Measurements from ENCODE around the gene NSUN5.
"Not testable (repeated sequence)": the region's sequence is repeated elsewhere in the genome, so short reads cannot be mapped to it uniquely, and the experiment has no call there.

Gene NSUN5

DNA sequence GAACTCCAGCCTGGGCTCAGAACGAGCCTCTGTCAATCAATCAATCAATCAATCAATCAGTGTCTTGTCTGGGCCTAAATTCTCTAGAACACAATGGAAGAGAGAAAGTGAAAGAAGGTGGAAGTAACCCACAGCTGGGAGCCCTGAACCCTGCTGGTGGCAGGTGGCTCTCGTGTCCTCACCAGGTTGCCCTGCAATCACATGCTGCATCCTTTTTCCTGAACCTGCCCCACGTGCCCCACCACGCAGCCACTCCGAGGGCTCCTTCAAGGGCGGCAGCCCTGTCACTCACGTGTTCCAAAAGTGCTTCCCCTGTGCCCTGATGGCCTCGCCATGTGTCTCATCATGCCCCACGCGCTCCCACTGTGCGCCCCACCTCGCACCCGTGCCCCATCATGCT is 18.8 kb upstream of the NSUN5 start:
- DNase-seq (ENCODE audit: insufficient read length, low spot score); FAIRE-seq: not testable (repeated sequence)

DNA sequence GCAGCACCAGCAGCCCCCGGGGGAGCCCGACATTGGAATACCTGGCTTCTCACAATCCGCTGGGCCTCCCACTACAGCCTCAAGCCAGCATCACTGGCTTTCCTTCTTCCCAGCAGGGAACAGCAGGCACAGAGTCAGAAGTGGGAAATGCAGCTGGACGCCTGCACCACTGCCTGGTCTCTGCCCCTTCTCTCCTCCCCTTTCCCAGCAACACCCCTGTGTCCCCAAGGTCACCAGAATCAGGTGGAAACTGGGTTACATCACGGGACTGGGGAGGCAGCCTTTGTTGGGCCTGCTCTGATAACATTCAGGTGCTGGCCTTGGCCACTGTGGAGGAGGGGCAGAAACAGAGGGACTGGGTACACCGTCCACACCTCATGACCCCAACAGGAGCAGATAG is 16.8 kb upstream of the NSUN5 start:
- FAIRE-seq; DNase-seq (ENCODE audit: insufficient read length, low spot score): not testable (repeated sequence)

DNA sequence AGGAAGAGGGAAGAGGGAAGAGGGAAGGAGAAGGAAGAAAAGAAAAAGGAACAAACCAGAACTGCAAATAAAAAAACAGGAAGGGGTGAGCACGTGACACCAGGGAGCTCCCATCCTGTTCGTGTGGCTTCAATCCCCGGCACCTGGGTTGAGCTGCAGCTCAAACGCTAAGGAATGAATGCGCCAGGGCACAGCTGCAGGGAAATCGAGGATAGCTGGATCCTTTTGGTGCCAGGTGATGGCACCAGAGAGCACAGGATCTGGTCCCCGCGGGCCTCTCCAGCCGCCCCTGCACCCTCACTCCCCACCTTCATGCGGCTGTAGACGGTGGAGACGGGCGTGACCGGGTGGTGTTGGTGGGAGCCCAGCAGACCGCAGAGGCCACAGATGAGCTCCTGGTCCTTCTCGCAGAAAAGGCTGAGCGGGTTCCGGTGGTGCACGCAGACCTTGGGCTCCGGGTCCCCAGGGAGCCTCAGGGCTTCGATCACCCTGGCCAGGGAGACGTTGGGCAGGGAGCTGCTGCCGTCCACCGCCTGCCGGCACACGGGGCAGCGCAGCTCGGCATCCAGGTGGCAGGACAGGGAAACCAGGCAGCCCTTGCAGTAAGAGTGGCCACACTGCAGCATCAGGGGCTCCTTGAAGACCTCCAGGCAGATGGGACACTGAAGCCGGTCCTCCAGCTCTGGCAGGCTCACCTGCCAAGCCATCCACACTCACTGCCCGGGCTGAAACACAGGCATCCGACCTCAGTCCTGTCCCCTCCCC is 15.6 kb upstream of the NSUN5 start:
- FAIRE-seq = not testable (repeated sequence)
- peak; percentile 53 for DNase-seq (ENCODE audit: insufficient read length, low spot score)

DNA sequence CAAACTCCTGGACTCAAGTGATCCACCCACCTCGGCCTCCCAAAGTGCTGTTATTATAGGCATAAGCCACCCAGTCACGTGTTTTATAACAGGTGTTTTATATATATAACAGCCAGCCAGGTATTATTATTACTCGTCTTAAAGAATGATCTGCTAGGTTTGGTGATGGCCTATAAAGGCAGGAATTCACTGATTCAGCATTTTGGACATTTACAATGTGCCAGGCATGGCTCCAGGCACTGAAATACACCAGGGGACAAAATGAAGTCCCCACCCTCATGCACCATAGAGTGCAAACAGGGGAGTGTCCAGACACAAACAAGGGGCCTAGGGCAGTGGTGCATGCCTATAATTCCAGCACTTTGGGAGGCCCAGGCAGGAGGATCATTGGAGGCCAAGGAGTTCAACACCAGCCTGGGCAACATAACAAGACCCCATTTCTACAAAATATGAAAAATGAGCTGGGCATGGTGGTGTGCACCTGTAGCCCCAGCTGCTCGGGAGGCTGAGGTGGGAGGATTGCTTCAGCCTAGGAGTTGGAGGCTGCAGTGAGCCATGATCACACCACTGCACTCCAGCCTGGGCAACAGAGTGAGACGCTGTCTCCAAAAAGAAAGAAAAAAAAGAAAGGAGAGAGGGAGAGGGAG is 14.9 kb upstream of the NSUN5 start:
- not testable (repeated sequence) for FAIRE-seq; DNase-seq (ENCODE audit: insufficient read length, low spot score)

DNA sequence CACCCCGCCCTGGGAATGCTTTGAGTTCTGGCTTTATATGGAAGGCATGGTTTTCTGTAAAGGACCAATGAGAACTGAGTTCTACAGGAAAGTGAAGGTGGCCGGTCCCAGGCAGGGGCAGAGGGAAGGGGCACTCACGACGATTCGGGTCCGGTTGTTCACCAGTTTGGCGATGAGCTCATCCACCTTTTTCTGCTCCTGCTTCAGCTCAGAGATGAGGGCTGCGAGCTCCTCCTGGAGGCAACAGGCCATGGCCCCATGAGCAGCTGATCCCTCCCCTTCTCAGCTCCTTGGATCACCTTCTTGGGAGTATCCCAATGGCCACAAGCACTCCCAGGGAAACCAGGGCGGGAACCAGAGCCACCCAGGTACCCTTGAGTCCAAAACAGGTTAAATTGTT is 11.4 kb upstream of the NSUN5 start:
- DNase-seq (ENCODE audit: insufficient read length, low spot score); FAIRE-seq: not testable (repeated sequence)

DNA sequence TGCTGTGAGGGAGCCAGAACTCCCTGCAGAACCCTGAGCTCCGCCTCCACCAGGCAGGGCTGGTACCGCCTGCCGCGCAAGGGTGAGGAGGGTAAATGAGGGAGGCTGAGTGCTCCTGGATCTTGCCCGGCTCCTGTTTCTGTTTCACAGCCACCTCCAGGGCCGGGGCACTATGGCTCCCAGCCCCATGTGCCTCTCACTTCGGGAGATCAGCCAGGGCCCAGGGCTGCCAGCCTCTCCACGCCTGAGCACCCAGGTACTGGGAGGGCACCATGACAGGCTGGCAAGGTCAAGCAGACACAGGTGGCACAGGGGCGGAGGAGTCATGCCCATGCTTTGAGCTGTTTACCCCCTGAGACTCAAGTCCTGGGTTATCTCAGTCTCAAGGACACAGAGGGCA is 10.9 kb upstream of the NSUN5 start:
- not testable (repeated sequence) for FAIRE-seq; DNase-seq (ENCODE audit: insufficient read length, low spot score)

DNA sequence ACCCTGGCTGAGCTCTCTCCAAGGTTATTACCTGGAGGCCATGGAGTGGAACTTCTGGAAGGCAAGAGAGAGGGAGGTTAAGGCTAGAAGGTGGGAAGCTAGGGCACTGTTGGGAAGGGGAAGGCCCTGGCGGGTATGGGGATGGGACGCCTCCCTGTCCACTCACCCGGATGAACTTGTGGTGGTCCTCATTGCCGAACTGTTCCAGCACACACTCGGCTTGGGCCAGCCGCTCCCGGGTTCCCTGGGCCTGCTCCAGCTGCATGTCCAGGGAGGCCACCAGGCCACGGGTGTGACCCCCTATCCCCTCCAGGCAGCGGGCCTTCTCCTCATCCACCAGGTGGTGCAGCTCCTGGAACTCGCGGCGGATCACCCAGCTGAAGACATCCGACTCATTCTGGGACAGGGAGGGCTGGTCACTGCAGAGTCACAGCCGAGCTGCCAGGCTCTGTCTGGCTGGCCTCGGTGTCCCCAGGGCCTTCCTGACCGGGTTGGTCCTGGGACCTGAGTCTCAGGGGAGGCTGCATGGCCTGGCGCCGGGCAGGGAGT is 10.1 kb upstream of the NSUN5 start:
- not testable (repeated sequence) for DNase-seq (ENCODE audit: insufficient read length, low spot score); FAIRE-seq

DNA sequence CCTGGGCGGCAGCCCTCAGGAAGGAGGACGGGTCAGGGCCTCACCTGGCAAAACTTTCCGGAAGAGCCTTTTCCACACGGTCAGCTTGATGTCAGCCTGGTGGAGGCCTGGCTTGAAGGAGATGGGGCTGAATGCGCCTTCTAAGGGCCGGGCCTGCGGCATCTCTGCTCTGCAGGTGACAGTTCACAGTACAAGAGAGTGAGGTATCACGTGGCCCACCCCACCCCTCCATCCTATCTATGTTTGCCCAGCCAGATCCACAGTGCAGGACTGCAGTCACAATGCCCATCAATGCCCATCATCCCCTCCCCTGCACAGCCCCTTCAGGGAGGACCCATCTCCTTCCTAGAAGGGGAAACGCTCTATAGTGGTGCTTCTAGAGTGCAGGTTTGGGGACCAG is 7.9 kb upstream of the NSUN5 start:
- FAIRE-seq = no peak
- no peak for DNase-seq (ENCODE audit: insufficient read length, low spot score)

DNA sequence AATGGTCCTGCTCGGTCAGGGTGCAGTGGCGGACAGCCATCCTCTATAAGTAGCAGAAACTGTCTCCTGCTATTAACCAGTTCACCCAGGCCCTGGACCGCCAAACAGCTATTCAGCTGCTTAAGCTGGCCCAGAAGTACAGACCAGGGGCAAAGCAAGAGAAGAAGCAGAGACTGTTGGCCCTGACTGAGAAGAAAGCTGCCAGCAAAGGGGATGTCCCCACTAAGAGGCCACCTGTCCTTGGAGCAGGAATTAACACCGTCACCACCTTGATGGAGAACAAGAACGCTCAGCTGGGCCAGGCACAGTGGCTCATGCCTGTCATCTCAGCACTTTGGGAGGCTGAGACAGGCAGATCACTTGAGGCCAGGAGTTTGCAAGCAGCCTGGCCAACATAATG is 5.6 kb upstream of the NSUN5 start:
- FAIRE-seq (no peak), DNase-seq (ENCODE audit: insufficient read length, low spot score) (no peak)

DNA sequence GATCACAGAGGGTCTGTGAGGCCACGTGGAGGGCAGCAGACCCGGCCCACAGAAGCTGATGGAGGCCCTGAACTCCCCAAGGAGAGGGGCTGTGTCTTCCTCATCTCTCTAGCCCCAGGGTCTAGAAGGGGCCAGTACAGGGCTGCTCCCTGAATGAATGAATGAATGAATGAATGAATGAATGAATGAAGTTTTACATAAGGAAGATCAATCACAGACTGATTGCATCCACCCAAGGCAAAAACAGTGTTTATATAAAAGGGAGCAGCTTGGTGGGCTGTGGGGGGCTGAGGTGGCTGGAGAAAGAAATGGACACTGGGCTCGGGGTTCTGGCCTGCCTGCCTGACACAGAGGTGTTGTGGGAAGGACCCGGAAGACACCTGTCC is 4.9 kb upstream of the NSUN5 start:
- DNase-seq (ENCODE audit: insufficient read length, low spot score) = no peak
- no peak for FAIRE-seq

DNA sequence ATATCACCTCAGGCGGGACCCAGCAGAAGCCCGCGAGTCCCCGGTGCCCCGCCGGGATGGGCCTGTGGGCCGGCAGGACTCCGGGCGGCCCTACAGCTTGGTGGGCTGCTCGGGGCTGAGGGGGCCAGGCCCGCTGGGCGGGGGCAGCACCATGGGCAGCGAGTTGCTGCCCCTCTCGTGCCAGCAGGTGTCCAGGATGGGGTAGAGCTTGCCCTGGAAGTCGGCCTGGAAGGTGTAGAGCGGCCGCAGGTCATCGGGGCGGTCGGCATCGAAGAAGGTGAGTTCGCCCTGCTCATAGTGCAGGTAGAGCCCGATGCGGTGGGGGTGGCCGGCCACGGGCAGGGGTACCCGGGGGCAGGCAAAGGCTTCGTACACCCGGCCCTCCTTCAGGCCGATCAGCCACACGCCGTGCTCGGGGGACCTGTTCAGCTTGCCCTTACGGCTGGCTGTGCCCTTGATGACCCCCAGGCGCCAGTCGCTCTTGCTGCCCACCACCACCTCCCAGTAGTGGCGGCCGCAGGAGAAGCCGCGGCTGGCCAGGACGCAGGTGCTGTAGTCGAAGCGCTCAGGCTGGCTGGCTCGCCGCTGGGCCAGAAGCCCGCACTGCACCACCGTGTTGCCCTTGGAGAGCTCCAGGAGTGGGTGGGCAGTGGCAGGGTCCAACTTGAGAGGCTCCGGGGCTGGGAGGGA is 4.3 kb upstream of the NSUN5 start:
- DNase-seq (ENCODE audit: insufficient read length, low spot score) = no peak
- no peak for FAIRE-seq

DNA sequence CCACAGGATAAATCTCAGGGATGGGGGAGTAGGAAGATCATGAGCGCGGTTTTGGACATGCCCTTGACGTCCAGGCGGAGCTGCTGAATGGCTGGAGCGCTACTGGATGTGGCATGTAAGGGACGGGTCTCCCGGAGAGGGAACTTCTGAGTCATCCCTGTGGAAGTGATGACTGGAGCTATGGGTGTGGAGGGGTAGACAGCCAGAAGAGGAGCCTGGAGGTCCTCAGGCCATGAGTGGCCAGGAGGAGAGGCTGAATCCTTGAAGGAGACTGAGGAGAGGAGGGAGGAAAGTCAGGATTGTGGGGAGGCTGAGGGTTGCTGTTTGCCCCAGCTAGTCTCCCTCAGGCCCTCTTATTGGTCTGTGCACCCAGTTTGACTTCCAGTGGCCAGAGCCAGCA is 2.8 kb upstream of the NSUN5 start:
- FAIRE-seq; DNase-seq (ENCODE audit: insufficient read length, low spot score): not testable (repeated sequence)

DNA sequence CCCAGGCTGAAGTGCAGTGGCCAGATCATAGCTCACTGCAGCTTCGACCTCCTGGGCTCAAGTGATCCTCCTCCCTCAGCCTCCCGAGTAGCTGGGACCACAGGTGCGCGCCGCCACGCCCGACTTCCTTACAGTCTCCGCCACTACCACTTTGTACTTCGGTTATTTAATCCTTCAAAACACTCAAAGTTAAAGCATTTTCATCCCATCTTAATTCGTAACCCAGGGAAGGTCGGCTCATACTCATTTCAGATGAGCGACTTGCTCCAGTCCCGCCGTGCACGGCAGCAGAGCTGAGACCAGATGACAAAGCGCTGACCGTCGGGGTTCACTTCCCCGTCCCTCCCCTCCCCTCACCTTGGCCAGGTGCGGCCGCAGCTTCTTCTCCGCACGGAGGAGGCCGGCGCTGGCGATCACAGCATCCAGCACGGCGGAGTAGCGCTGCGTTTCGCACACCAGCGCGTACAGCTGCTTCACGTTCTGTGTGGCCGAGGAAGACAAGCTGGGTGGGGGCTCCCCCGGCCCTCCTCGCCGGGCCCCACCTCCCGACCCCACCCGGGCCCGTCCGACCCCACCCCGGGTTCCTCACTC is 457 bp downstream of the NSUN5 start:
- FAIRE-seq (no peak), DNase-seq (ENCODE audit: insufficient read length, low spot score) (no peak)

DNA sequence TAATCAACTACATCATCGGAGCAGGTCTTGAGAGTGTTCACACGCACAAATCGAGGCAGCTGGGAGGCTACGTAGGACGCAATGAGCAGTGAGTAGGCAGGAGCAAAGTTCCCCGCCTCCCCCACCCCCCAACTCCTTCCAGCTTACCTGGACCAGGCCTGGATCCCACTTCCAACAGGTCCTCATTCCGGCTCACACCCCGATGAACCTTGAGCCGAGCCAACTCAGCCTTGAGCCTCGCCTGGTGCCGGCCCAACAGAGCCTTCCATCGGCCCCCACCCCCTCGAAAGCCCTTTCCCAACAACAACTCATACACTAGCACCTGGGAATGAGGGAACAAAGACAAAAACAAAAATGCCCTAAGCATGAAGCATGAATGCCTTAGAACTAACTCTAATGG is 1.2 kb downstream of the NSUN5 start:
- no peak for FAIRE-seq
- no peak for DNase-seq (ENCODE audit: insufficient read length, low spot score)

DNA sequence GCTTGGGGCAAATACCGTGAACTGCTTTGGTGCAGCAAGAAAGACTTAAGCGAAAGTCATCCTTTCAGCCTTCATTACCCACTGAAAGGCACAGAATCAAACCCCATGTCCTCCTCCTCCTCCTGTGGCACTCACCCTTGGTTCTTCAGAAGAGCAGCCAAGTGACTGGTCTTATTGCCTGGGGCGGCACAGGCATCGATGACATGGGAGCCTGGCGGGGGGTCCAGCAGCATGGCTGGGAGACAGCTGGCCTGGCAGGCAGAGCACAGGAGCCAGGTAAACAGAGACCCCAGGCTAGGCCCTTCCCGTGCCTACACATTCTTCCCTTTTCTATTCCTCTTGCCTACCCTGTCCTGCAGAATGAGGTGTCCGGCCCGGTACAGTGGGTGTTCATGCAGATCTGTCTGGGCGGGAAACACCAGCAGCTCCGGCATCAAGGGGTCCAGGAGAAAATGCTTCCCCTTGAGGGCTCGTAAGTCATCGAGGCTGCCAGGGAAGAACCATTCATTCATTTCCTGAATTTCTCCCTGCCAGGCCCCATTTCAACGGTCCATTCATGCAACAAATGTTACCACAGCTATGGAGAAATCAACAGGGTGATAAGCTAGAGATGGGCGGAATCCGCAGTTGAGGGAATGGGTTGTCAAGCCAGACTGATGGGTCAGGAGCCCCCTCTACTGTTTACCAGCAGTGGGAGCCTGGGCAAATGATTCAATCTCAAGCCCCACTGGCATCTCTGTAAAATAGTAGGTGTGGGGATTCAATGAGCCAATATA is 3.8 kb downstream of the NSUN5 start:
- FAIRE-seq = not testable (repeated sequence)

DNA sequence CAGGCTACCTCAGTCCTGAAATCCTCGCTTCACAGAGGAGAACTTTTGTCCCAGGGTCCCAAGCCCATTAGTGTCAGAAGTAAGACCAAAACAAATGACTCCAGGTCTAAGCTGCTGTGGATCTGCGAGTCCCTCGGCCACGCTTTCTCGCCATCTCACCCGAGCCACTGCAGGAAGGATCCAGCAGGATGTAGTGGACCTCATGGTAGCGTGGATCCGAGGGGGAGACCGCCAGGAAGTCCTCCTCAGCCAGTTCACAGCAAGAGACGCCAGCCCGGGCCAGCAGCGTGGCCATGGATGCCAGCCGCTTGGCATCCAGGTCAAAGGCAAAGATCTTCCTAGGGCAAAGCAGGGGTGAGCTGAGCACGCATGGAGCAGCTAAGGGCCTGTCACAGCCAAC is 4.6 kb downstream of the NSUN5 start:
- DNase-seq (ENCODE audit: insufficient read length, low spot score) = no peak
- FAIRE-seq = no peak

More for the DNA sequence above, 3.8 kb downstream of the NSUN5 start:
- DNase-seq (ENCODE audit: insufficient read length, low spot score) = not testable (repeated sequence)

DNA sequence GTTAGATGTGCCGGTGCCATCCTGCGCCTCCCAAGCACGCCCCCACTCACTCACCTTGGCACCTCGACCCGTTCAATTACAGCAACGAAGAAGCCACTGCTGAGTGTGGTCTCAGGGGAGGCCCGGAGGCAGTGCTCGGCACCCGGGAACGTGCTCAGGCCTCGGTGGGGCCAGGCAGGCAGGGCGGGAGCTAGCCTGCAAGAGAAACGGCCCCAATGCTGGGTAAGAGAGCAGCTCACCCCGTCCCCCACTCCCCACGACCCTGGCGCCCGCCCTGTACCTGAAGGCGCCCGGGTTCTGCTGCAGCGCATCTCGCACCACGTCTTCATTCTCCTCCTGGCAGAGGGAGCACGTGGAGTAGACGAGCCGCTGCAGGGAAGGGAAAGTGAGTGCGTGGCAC is 5.1 kb downstream of the NSUN5 start:
- FAIRE-seq (no peak), DNase-seq (ENCODE audit: insufficient read length, low spot score) (no peak)

DNA sequence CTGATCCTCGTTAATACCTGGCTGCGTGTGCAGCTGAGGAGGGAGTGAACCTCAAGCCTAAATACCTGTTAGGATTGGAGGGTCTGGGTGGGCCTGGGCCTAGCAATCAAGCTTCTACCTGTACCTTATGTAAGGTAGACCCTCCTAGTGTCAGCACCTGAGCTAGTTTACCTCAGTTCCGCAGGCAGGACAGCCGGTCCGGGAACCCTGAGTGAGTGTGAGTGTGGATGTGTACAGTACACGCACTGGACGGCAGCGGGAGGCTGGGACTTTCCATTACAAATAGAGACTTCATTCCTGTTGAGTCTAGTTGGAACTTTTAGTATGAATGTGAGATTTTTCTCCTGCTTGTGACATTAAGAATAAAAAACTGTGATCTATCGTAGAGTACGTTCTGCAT is 5.8 kb downstream of the NSUN5 start:
- DNase-seq (ENCODE audit: insufficient read length, low spot score); FAIRE-seq: not testable (repeated sequence)

DNA sequence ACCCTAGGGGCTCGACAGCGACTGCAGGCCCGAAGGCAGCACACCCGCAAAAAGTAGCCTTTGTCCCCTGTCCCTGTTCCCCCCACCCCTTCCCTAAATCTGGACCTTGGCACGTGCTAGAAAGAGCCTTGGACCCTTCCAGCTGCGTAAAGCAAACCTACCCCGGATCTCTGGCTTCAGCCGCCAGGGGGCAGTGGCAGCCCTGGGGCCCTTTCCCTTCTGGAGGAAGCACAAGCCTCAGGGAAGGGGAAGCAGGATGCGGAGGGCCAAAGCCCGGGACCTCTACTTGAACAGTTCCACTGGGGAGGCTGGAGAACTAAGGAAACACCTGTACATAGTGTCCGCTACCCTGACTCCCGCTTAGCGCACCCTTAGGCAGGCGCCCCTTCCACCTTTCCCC is 7.5 kb downstream of the NSUN5 start:
- FAIRE-seq; DNase-seq (ENCODE audit: insufficient read length, low spot score): not testable (repeated sequence)

DNA sequence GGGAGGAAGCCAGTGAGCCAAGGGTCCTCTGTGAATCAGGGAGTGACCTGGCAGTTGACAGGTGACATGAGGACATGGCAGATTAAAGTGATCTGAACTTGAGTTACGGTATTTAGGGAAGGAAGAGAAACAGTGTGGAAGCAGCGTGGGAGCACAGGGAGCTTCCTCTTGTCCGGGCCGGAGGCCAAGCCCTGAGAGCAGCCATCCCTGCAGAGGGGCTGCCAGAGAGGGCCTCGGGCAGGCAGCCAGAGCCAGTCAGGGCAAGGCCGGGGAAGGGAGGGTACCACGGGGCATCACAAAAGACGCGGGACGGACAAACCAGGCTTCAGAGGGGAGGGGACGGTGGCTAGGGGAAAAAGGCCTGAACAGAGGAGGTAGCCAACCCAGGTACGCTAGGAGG is 8.8 kb downstream of the NSUN5 start:
- FAIRE-seq; DNase-seq (ENCODE audit: insufficient read length, low spot score): not testable (repeated sequence)
